Left ventricle myocardium inferior (tissue), 1 donor: ENCODE measurements around the gene ZKSCAN7. TPM values are rescaled to one million over a fixed set of nuclear protein-coding genes. Genes with fewer than 3 reads are reported as not detected.

Experiments used
- DNase-seq: peaks from one replicate; pipeline ENCODE4 v3.0.0-alpha.2; 2020
- H3K27ac ChIP-seq: fragments of 200-600 bp; replicated peaks from 2 replicates; pipeline ENCODE4 v1.8.0; 2021
- H3K27me3 ChIP-seq: fragments of 200-600 bp; 2 replicates; pipeline ENCODE4 v1.8.0; 2021; ENCODE audit warnings: low read depth
- H3K36me3 ChIP-seq: fragments of 200-600 bp; 2 replicates; pipeline ENCODE4 v1.8.0; 2021
- H3K4me1 ChIP-seq: fragments of 200-600 bp; 2 replicates; pipeline ENCODE4 v1.8.0; 2021
- H3K4me3 ChIP-seq: fragments of 200-600 bp; 2 replicates; pipeline ENCODE4 v1.8.0; 2021; ENCODE audit warnings: mild to moderate bottlenecking, moderate library complexity
- H3K9me3 ChIP-seq: fragments of 200-600 bp; replicated peaks from 2 replicates; pipeline ENCODE4 v1.8.0; 2021
- CTCF ChIP-seq: fragments of 200-600 bp; IDR thresholded peaks from 2 replicates; pipeline ENCODE4 v1.8.0; 2021; ENCODE audit warnings: antibody characterized with exemption, mild to moderate bottlenecking, borderline replicate concordance
- intact Hi-C: fragments of 100-400 bp; cut with micrococcal nuclease; formaldehyde crosslinking; loops from one replicate; pipeline ENCODE4 v1.11.0; 2022
- long read RNA-seq: library from polyadenylated mRNA; unstranded; transcript quantifications from one replicate; pipeline ENCODE4 v2.0.0, GENCODE V29; 2021
- total RNA-seq: library from RNA; stranded (reverse); fragmentation: NEBNext Ultra II Directional; extraction: Animal tissue kit (Norgen Biotek cat#: 25700); gene quantifications from one replicate; pipeline ENCODE4 v1.2.1, GENCODE V29; 2021
- donor health status: DM: no; HTN: yes; CAD: no; lungs with severe emphysema.

Gene ZKSCAN7
- 2.6 TPM for total RNA-seq
- long read RNA-seq, partial matches to known transcripts, result 0 of 2 reads
- long read RNA-seq, other reads (novel, unspliced or antisense), result 2 of 2 reads

- intact Hi-C loops, result no loop called here
- H3K9me3 ChIP-seq, result no peaks in the 10 kb centered on the region
- peak within 1 kb of the TSS; percentile 77 for H3K4me3 ChIP-seq
- peaks cover 19% of the 10 kb centered on the region for H3K36me3 ChIP-seq
- peak; percentile 41 for TF ChIP-seq CTCF
- DNase-seq, result peak; percentile 55
- H3K4me1 ChIP-seq, result peaks cover 23% of the 10 kb centered on the region
- H3K27me3 ChIP-seq, result peaks cover 29% of the 10 kb centered on the region
- H3K27ac ChIP-seq, result peak within 1 kb of the TSS; percentile 71
Measured at GRCh38 chr3:44554626-44555592, at the start of gene ZKSCAN7. TSS of gene ZKSCAN7 (plus strand) at chr3:44555193. CDS start at chr3:44557048, 1,855 bp downstream.

GRCh38 chr3:44506556-44506955 is 48.4 kb upstream of the ZKSCAN7 start:
- intact Hi-C loops, result no loop called here
- TF ChIP-seq CTCF, result no peak

GRCh38 chr3:44506961-44507360 is 48.0 kb upstream of the ZKSCAN7 start:
- Histone ChIP-seq H3K36me3 (peaks cover 15% of the 10 kb centered on the region), H3K9me3 (peaks cover 12% of the 10 kb centered on the region), H3K4me1 (peaks cover 34% of the 10 kb centered on the region), H3K27me3 (no peaks in the 10 kb centered on the region), H3K4me3 (no peak overlapping the region), H3K27ac (no peak overlapping the region)
- TF ChIP-seq CTCF, result no peak
- intact Hi-C loops, result no loop called here
- DNase-seq, result no peak

More at GRCh38 chr3:44506556-44506955, 48.4 kb upstream of the ZKSCAN7 start:
- peaks cover 19% of the 10 kb centered on the region for H3K36me3 ChIP-seq
- DNase-seq, result no peak
- no peak overlapping the region for H3K27ac ChIP-seq
- no peak overlapping the region for H3K4me3 ChIP-seq
- peaks cover 34% of the 10 kb centered on the region for H3K4me1 ChIP-seq
- H3K27me3 ChIP-seq, result no peaks in the 10 kb centered on the region
- H3K9me3 ChIP-seq, result peaks cover 16% of the 10 kb centered on the region

- Histone ChIP-seq H3K27me3 (no peaks in the 10 kb centered on the region), H3K36me3 (peaks cover 8% of the 10 kb centered on the region), H3K4me3 (peak overlapping the region; percentile 95), H3K4me1 (peaks cover 34% of the 10 kb centered on the region), H3K9me3 (peaks cover 6% of the 10 kb centered on the region), H3K27ac (peak overlapping the region; percentile 94)
- intact Hi-C loops, result no loop called here
- TF ChIP-seq CTCF, result no peak
- no peak for DNase-seq
Measured at GRCh38 chr3:44509393-44509921, 45.5 kb upstream of the ZKSCAN7 start.

- H3K27me3 ChIP-seq, result no peaks in the 10 kb centered on the region
- peaks cover 34% of the 10 kb centered on the region for H3K4me1 ChIP-seq
- peaks cover 6% of the 10 kb centered on the region for H3K9me3 ChIP-seq
- H3K4me3 ChIP-seq, result peak overlapping the region; percentile 95
- H3K27ac ChIP-seq, result peak overlapping the region; percentile 94
- no peak for DNase-seq
- peaks cover 8% of the 10 kb centered on the region for H3K36me3 ChIP-seq
- TF ChIP-seq CTCF, result no peak
- intact Hi-C loops, result no loop called here
Measured at GRCh38 chr3:44510000-44510368, 45.0 kb upstream of the ZKSCAN7 start.
